ENCODE measurements around the gene SLC6A4.

GRCh38 chr17:30210901-30211300, 24.6 kb downstream of the SLC6A4 start:
- no peak for TF ChIP-seq POLR2A (IDR thresholded peaks at IDR 0.05; ENCODE audit: extremely low read depth, insufficient read length)
- no peak for TF ChIP-seq CTCF (IDR thresholded peaks at IDR 0.05; ENCODE audit: low read depth, low read length)
- no peak for TF ChIP-seq MAX (IDR thresholded peaks at IDR 0.05; ENCODE audit: low read depth, low read length)
- TF ChIP-seq MYC (IDR thresholded peaks at IDR 0.05; ENCODE audit: low read depth, low read length), result no peak
